GM18519 (cell line): ENCODE data around the gene NFATC3.

Experiments used
- ATAC-seq: cut with Tn5 transposase; IDR thresholded peaks from one replicate; pipeline ENCODE4 v1.9.1; 2021; ENCODE audit warnings: mild to moderate bottlenecking, moderate library complexity; ENCODE audit not compliant: unreplicated experiment, low FRiP score

The NFATC3 gene

GRCh38 chr16:68179855-68180254 lies 94.7 kb downstream of the NFATC3 start:
- ATAC-seq: no peak

GRCh38 chr16:68183046-68183445 lies 97.9 kb downstream of the NFATC3 start:
- ATAC-seq: no peak

GRCh38 chr16:68186877-68187276 lies 101.7 kb downstream of the NFATC3 start:
- ATAC-seq: no peak

GRCh38 chr16:68187505-68187904 lies 102.3 kb downstream of the NFATC3 start:
- no peak for ATAC-seq

- ATAC-seq: no peak
These were observed 103.0 kb downstream of the NFATC3 start for GRCh38 chr16:68188170-68188569.

GRCh38 chr16:68190081-68190480 lies 104.9 kb downstream of the NFATC3 start:
- ATAC-seq: no peak

- ATAC-seq: no peak
These were observed 105.8 kb downstream of the NFATC3 start for GRCh38 chr16:68190736-68191510.

GRCh38 chr16:68194251-68194650 lies 109.1 kb downstream of the NFATC3 start:
- ATAC-seq: no peak

GRCh38 chr16:68197250-68197649 lies 112.1 kb downstream of the NFATC3 start:
- ATAC-seq: no peak

GRCh38 chr16:68200088-68200783 lies 115.1 kb downstream of the NFATC3 start:
- ATAC-seq: no peak

- no peak for ATAC-seq
These were observed 116.9 kb downstream of the NFATC3 start for GRCh38 chr16:68202091-68202519.

GRCh38 chr16:68206245-68206644 lies 121.1 kb downstream of the NFATC3 start:
- ATAC-seq: no peak

- no peak for ATAC-seq
These were observed 129.6 kb downstream of the NFATC3 start for GRCh38 chr16:68214726-68215125.

GRCh38 chr16:68215302-68215701 lies 130.1 kb downstream of the NFATC3 start:
- no peak for ATAC-seq

GRCh38 chr16:68216240-68216639 lies 131.1 kb downstream of the NFATC3 start:
- no peak for ATAC-seq

GRCh38 chr16:68217506-68217905 lies 132.3 kb downstream of the NFATC3 start:
- no peak for ATAC-seq

- no peak for ATAC-seq
These were observed 134.7 kb downstream of the NFATC3 start for GRCh38 chr16:68219725-68220351.

GRCh38 chr16:68223072-68223471 lies 137.9 kb downstream of the NFATC3 start:
- ATAC-seq: no peak

- ATAC-seq: no peak
These were observed 140.9 kb downstream of the NFATC3 start for GRCh38 chr16:68226116-68226515.

- ATAC-seq: no peak
These were observed 142.1 kb downstream of the NFATC3 start for GRCh38 chr16:68227183-68227793.
